HUES64 (cell line): ENCODE data around the gene GPR61.

ENCODE experiments used
- H3K27ac ChIP-seq: 2 replicates; pipeline ENCODE4 v1.7.0; 2013; ENCODE audit warnings: low read depth, low read length, inconsistent platforms
- H3K27me3 ChIP-seq: 2 replicates; pipeline ENCODE4 v1.6.1; 2013; ENCODE audit warnings: mild to moderate bottlenecking, low read length; ENCODE audit not compliant: insufficient read depth
- H3K36me3 ChIP-seq: 2 replicates; pipeline ENCODE4 v1.6.1; 2013; ENCODE audit warnings: mild to moderate bottlenecking, low read length; ENCODE audit not compliant: insufficient read depth
- H3K4me1 ChIP-seq: 2 replicates; pipeline ENCODE4 v1.6.1; 2013; ENCODE audit warnings: mild to moderate bottlenecking, low read length, moderate library complexity; ENCODE audit not compliant: insufficient read depth
- H3K4me3 ChIP-seq: 2 replicates; pipeline ENCODE4 v1.5.1; 2013; ENCODE audit warnings: mild to moderate bottlenecking, low read length, moderate library complexity
- H3K9ac ChIP-seq: 2 replicates; pipeline ENCODE4 v1.6.1; 2013; ENCODE audit warnings: mild to moderate bottlenecking, low read depth, low read length
- H3K9me3 ChIP-seq: 2 replicates; pipeline ENCODE4 v1.6.1; 2013; ENCODE audit warnings: low read depth, low read length; ENCODE audit not compliant: insufficient read depth
- WGBS: fragments of 150-250, 120-280 bp; methylation state at CpG from one replicate; pipeline ENCODE4 v1.1.7; 2013; ENCODE audit warnings: missing lambda C conversion rate; 5-methylcytosine and 5-hydroxymethylcytosine counted together

The GPR61 gene

DNA sequence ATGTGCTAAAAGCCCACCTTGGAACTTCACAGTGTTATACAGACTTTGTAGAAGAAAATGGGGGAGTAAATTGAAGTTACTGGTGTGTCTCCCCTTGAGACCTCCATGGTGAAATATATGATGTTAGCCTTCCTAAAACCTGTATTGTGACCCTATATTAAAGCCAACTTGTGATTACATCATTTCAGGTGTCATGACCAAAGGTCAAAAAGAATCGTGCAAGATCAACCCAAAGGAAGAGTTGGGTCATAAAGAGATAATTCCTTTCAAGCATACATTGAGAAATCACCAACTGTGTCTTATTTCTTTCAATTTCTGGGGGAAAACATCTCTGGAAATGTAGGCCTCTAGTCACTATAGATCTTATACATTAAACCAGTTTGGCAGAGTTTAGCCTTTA lies 45.1 kb downstream of the GPR61 start:
- Histone ChIP-seq H3K4me1 (no peaks in the 10 kb centered on the region), H3K9me3 (no peaks in the 10 kb centered on the region), H3K4me3 (no peak overlapping the region), H3K27me3 (no peaks in the 10 kb centered on the region), H3K9ac (no peak overlapping the region), H3K36me3 (peaks cover 90% of the 10 kb centered on the region), H3K27ac (no peak overlapping the region)
- WGBS: 83% methylated on average over 1 of the region's 1 CpG

DNA sequence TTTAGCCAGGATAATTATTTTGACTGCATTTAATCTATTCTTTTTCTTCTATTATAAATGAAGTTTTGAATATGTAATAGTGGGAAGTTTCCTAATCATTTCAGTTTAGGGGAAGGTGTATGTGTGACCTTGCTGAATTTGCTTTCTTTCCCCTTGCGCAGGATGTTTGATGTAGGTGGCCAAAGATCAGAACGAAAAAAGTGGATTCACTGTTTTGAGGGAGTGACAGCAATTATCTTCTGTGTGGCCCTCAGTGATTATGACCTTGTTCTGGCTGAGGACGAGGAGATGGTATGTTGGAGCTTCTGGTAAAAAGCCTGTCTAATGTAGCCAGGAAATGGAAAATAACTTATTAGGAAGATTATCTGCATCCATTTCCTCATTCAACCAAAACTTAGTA lies 46.4 kb downstream of the GPR61 start:
- Histone ChIP-seq H3K4me1 (no peaks in the 10 kb centered on the region), H3K27ac (no peak overlapping the region), H3K36me3 (peaks cover 90% of the 10 kb centered on the region), H3K4me3 (no peak overlapping the region), H3K9me3 (no peaks in the 10 kb centered on the region), H3K9ac (no peak overlapping the region), H3K27me3 (no peaks in the 10 kb centered on the region)
- WGBS: 93% methylated on average over 3 of the region's 3 CpGs

DNA sequence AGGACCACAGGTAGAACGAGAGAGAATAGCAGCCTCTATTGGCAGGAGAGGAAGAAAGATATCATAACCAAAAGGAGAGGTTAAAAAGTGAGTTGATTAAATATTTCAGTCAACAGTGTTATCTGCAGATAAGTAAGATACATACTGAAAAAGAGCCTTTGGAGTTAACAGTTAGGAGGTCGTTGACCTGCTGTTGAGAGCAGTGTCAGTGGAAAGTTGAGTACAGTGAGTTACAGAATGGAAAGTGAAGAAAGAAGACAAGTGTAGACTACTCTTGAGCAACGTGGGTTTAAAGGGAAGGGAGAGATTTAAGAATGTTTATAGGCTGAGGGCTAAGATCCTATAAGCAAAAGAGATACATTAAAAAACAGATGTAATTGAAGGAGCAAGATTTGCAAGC lies 49.5 kb downstream of the GPR61 start:
- Histone ChIP-seq H3K4me1 (no peaks in the 10 kb centered on the region), H3K9me3 (no peaks in the 10 kb centered on the region), H3K27ac (no peak overlapping the region), H3K27me3 (no peaks in the 10 kb centered on the region), H3K4me3 (no peak overlapping the region), H3K36me3 (peaks cover 94% of the 10 kb centered on the region), H3K9ac (no peak overlapping the region)
- WGBS: 90% methylated on average over 3 of the region's 3 CpGs

DNA sequence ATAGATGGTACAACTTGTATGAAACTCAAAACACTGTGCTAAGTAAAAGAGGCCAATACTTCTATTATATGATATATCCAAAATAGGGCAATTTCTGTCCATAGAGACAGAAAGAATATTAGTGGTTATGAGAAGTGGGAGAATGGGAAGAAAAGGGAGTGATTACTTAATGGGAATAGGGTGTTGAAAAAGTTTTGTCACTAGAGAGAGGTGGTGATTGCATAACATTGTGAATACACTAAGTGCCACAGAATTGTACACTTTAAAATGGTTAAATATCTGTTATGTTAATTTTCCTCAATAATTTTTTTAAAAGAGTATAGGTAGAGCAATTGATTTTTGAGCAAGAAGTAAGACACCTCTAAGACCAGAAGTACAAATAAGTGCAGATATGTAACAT lies 50.0 kb downstream of the GPR61 start:
- Histone ChIP-seq H3K27me3 (no peaks in the 10 kb centered on the region), H3K27ac (no peak overlapping the region), H3K36me3 (peaks cover 92% of the 10 kb centered on the region), H3K9ac (no peak overlapping the region), H3K4me1 (no peaks in the 10 kb centered on the region), H3K9me3 (no peaks in the 10 kb centered on the region), H3K4me3 (no peak overlapping the region)

- Histone ChIP-seq H3K36me3 (peaks cover 81% of the 10 kb centered on the region), H3K27me3 (no peaks in the 10 kb centered on the region), H3K4me1 (no peaks in the 10 kb centered on the region), H3K27ac (no peak overlapping the region), H3K4me3 (no peak overlapping the region), H3K9me3 (no peaks in the 10 kb centered on the region), H3K9ac (no peak overlapping the region)
These were observed 53.2 kb downstream of the GPR61 start for GRCh38 chr1:109592916-109593315.

DNA sequence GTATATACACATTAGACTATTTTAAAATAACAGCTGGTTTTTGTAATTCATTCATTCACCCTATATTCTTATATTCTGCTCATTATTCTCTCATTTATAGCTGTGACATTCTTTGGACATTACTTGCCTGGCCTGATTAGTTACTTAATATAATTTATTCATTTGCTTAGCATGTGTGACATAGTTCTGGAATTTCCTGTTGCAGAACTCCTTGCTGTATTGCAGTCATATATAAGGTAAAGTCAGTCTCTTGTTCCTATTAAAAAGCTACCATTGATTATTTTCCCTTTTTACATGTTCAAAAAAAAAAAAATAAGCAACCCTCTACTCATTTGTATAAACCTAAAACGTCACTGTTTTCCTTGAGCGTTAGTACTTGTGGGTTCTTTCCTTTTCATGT lies 55.9 kb downstream of the GPR61 start:
- no peaks in the 10 kb centered on the region for H3K9me3 ChIP-seq
- H3K4me3 ChIP-seq: no peak overlapping the region
- H3K27ac ChIP-seq: no peak overlapping the region
- no peaks in the 10 kb centered on the region for H3K27me3 ChIP-seq
- 0 out of 2 replicates have a peak, but pooled peaks cover 3% of the 10 kb centered on the region for H3K4me1 ChIP-seq
- WGBS: 100% methylated on average over 2 of the region's 2 CpGs
- peaks cover 63% of the 10 kb centered on the region for H3K36me3 ChIP-seq
- H3K9ac ChIP-seq: no peak overlapping the region
